GM19240 (cell line): ENCODE results near the gene ACAA2.

Source experiments
- DNase-seq: peaks from one replicate; pipeline ENCODE4 v3.0.0; 2011; ENCODE audit warnings: low spot score; ENCODE audit not compliant: insufficient read length

ACAA2 gene

DNA sequence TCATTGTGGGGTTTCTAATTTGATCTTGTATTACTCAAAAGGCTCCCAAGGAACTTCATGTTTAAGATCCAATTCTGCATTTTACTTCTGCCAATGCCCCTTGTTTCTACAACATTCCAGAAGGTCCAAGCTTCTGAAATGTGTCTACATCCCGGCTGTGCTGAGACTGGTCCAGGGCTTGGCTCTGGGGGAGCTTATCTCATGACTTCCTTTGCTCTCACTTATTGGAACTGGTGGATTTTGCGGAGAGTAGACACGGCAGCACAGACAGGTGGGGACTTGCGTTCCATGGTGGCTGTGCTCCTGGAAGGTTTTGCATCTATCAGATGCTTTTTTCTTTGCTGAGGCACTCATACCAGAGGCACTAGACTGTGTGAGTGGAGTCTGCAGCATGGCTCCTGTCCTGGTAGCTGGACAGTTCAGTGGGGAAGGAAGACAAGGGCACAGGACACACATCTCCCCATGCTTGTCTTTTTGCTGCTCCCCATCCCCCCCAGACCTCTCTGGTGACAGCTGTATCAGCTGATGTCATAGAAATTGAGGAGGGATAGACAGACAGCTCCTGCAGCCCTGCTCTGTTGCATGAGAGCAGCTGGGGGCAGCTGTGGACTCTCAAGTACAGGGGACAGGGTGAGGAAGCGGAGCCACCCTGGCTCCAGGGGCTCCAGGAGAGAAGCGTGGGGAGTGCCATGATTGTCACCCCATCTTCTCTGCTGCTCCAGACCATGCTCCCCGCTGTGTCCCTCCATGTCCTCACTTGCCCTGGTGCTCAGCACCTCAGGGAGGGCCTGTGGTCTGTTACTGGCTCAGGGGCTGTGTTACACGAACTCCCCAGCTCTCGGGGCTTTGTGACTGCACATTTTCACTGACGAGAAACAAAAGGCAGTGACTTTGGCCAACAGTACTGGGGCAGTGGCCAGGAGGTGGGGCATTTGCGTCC lies 46.0 kb downstream of the ACAA2 start:
- no peak for DNase-seq

DNA sequence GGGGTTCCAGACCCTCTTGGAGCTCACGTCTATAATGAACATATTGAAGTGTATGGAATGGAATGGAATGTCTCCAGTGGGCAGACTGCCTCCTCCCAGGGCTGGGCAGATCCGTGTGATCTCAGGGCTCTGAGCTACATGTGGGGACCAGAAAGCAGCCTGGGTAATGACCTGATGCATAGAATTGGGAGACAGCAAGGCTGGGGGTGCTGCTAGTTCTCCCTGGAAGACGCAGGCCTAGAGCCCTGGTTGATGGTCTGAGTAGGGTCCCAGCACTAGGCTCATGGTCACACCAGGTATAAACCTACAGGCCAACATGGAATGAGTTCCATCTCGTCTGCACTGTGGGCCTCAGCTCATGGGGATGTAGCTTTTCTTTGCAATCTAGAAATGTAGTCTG lies 46.7 kb downstream of the ACAA2 start:
- DNase-seq: no peak

DNA sequence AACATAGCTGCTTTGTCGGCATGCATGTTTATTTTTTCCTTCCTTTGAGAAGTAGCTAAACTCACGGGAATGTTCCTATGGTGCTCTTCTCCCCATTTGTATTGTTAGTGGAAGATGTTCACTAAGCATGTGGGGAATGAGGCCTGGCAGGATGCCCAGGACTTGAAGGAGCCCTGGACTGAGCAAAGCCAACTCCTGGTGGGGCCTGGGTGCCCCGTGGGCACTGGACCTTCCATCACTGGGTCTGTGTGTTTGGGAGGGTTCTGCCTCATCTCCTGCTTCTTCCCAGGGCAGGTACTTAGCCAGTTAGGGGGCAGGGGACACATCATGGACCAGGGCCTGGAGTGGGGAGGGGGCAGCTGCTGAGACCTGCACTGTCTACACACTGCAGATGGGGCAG lies 49.3 kb downstream of the ACAA2 start:
- no peak for DNase-seq

DNA sequence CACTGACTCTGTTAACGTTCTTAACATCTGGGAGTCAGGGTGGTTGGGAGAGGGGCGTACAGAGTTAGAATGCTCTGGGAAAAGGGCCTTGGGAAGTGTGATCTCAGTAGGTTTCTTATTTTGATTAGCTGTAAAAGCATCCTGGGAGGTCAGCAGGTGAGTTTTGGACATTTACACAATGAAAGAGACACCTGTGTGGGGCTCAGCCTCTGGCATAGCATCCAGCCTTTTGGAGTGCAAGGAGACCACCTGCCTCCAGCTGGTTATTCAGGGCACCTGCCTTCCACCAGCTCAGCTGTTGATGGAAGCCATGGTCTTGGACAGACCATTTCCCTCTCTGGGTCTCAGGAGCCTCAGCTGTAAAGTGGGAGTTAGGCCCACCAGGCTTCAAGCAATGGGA lies 49.7 kb downstream of the ACAA2 start:
- no peak for DNase-seq

DNA sequence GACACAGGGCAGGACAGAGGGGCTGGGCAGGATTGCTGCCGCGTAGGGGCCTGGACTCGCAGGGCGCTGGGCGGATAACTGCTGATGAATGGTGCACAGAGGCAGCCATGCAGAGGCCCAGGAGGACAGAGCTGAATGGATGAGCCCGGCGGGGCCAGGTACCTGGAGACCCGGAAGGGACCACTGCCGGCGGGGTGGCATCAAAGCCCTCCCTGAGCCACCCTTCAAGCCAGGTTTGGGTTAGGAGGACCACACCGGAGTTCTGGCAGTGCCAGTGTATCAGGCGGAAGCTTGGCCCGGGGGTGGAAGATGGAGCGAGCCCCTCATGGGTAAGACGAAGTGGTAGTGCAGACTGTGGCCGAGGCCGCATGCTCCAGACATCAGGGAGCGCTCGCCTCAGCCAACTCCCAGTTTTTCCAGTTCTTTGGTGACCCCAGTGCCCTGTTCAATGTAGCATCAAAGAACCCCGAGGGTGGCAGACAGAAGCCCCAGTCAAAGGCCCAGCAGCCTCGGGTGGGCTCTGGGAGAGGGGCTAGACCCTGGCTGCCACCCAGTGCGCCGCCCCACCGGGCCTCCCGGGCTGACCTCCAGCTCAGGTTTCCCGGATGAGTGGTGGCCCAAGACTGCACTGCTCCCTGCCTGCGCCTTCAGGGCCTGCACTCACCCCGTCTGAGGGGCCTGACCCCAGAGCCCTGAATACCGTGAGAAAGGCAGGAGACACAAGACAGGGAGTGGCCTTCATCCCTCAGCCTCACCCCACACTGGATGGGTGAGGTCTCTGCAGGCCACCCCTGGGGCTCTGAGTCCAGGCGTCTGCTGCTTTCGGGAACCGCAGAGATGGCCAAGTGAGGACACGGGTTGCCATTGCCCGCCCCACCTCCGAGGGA lies 50.9 kb downstream of the ACAA2 start:
- no peak for DNase-seq

DNA sequence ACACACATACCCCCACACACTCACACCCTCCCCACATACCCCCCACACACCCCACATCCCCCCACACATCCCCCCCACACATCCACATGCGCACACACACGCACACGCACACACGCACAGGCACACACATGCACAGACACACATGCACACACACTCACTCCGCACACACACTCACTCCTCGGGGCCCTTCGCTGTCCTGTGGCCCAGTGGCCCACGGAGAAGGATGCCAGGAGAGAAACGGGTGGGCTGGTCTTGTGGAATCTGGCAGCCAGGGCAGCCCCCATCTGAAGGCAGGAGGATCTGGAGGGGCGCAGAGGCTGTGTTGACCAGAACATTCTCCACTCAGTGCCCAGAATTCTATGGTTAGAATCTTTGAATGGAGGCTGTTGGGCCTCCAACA lies 51.6 kb downstream of the ACAA2 start:
- DNase-seq: no peak

DNA sequence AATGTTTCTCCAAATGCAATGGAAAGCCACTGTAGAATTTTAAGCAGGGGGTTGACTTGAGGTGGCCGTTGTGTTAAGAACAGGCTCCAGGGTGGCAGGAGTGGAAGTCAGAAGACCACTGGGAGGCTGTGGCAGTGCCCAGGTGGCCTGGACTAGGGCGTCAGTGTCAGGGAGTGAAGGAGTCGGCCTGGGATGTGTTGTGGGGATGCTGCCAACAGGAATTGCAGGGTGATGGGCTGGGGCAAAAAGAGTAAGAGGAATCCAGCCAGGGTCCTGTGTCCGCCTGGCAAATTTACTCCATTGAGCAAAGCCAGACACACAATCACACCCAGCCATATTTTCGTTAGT lies 55.1 kb downstream of the ACAA2 start:
- no peak for DNase-seq

DNA sequence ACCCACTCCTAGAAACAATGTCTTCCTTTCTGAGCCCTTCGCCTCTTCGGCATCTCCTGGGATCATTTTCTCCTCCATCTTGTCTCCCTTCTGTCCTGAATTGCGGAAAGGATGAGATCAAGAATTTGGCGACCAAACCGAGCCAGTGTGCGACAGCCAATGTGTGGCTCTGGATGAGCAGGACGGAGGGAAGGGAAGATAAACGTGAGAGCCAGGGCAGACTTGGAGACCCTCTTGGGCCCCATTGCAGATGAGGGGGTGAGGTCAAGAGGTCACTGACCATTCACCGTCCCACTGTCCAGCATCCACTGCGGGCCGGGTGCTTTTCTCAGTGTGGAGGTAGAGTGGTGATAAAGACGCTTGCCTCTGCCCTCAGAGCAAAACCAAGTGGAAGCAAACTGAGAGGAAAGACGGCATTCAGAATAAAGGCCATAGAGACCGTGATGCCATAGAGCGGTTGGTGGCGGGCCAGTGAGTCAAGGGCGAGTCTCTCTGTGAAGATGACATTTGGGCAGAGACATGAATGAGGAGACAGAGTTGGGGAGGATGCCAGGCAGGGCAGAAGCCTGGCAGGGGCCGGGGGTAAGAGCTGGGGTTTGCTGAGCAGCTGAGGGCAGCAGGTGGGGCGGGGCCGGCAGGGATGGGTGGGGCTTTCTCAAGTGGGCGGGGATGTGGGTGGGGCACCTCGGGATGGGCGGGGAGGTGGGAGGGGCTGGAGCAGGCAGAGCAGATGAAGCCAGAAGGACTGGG lies 55.6 kb downstream of the ACAA2 start:
- DNase-seq: no peak

DNA sequence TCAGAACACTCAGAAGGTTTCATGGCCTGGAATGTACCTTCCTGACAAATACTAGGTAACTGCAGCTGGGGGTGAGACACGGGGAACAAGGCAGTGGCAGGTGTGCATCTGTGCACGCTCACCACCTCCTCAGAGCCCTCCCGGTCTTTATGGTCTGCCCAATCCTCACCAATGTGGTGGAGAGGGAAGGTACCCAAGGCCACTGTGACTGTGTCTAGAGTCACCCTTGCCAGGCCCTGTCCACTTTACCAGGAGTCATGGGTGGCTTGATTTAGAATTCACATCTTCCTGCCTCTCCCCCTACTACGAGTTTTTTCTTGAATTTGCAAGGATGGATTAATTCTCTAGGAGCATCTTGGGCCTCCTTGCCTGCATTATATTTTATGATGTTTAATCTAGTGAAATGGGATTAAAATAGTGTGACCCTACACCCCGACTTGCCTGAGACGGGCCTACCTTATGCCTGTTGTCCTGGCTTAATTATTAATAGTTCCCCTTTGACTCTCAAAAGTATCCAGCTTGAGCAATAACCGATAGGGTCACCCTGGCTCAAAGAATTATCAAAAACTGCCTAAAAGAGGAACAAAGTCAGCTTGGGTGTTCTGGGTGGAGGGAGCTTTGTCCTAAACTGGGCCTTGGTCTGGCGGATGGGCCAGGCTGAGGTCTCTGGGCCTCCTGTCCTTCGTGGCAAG lies 56.5 kb downstream of the ACAA2 start:
- no peak for DNase-seq

DNA sequence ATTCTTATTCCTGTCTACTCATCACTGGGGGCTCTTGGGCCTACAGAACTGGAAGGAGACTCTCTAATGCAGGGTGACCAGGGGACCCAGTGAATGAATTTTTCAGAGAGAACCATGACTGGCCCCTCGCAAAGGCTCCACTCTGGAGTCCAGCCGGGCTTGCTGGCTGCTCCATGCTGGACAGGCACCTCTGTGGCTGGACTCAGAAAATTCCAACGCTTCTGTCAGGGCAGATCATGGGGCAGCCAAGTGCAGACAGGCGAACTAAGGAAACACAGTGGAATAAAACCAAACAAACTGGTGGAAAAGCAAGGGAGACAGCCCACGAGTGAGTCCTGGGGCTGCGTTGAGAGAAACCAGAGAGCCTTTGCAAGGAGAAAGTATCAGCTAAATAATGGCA lies 57.2 kb downstream of the ACAA2 start:
- DNase-seq: no peak

DNA sequence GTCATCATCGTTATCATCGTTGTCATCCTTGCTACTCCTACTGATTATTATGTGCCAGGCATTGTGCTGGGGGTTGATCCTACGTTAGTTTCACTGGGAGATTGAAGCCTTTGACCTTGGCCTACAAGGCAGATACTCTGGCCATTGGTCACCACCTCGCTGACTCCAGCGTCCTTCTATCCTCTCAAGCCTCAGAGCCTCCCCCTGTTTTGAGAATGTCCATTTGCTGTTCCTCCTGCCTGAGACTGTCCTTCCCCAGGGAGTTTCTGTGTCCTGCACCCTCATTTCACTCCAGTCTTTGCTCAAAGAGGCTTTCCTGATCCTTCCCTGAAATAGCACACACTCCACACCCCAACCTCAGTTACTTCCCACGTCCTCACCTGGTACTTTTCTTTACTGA lies 57.8 kb downstream of the ACAA2 start:
- no peak for DNase-seq

DNA sequence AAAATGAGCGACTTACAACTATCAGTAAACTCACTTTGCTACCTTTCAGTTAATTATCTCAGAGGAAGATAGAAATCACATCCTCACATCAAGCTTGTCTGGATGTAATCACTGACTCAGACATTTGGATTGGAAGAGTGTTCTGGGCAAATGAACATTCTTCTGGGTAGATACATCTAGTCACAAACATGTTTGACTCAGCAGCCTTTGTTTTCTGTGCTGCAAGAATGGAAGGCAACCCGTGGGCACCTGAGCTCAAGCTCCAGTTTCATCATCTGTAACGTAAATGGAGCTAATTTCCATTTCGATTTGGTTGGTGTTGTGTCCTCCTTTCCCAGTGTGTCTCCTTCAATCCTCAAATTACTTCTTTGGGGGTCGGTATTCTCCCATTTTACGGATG lies 58.5 kb downstream of the ACAA2 start:
- no peak for DNase-seq

DNA sequence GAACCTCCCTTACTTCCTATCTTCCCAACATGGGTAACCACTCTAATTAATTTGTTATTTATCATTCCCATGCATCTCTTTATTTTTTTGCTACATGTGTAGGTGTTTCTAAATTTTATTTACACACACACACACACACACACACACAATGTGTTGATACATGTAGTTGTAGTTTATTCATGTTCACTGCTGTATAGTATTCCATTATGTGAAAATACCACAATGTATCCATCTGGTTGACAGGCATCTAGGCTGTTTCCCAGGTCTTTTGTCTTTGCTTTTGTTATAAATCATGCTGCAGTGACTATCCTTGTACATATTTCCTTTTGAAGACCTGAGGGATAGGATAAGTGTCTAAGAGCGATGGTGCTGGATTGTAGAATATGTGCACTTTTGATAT lies 59.7 kb downstream of the ACAA2 start:
- DNase-seq: no peak

DNA sequence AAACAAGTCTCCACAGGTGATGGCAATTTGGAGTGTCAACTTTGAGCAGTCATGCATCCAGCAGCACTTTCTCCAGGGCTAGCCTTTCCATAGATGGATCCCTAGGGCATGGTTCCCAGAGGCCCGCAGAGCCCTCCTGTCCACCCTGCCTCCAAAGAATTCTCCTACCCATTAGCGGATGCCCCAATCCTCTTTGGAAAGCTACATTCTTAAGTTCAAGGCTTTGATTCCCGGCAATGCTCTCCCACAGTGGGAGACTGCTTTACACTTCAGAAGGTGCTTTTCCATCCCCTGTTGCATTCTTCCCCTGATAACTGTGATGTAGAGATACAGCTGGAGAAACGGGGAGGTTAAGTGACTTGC lies 61.3 kb downstream of the ACAA2 start:
- DNase-seq: no peak

DNA sequence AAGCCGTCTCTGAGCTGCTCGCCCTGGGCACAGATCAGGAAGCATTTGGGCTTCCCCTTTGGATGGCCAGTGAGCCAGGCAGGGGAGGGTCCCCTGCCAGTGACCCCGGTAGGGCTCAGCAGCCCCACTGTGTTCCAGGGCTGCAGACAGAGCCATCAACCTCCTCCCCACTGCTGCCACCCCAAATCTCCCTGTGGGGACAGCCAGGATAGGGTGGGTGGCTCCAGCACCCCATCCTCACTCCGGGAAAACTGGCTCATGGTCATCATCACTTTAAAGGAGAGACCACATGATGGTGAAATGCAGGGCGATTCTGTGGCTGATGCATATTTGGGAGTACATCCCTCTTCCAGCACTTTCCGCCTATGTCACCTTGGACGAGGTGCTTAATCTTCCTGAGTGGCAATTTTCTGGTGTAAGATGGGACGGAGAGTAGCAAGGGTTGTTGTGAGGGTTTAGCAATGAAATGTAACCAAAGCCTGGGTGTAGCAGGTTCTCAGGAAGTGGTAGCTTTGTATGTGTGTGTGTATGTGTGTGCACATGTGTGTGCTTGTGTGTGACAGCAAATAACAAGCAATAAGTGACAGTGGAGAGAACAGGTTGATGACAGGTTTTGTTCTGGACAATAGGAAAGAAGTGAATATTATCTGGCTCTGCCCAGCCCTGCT lies 61.8 kb downstream of the ACAA2 start:
- no peak for DNase-seq

DNA sequence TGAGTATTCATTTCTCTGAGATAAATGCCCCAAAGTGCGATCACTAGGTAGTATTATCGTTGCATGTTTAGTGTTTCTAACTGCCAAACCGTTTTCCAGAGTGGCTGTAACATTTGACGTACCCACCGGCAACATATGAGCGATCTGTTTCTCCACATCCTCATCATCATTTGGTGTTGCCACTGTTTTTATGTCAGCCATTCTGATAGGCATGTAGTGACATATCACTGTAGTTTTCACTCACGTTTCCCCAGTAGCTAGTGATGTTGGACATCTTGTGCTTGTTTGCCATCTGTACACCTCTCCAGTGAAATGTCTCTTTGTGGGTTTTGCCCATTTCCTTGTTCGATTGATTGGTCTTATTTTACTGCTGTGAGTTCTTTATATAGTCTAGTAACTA lies 63.8 kb downstream of the ACAA2 start:
- no peak for DNase-seq

DNA sequence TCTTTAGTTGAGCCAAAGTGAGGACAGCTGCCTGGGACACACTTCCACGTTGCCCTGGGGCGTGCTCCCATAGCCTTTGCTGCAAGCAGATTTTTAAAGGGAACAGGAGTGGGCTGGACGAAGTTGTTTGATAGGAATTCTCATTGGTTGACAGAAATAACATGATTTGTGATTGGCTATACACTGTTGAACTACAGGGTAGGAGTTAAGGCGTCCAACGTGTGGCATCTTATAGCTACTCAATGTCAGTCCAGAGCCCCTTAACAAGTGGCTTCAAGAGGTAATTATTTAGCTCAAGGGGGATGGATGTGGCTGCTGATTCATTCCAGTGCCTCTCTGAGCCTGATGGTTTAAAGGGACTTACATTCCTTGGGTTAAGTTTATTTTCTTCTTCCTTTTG lies 65.5 kb downstream of the ACAA2 start:
- no peak for DNase-seq

DNA sequence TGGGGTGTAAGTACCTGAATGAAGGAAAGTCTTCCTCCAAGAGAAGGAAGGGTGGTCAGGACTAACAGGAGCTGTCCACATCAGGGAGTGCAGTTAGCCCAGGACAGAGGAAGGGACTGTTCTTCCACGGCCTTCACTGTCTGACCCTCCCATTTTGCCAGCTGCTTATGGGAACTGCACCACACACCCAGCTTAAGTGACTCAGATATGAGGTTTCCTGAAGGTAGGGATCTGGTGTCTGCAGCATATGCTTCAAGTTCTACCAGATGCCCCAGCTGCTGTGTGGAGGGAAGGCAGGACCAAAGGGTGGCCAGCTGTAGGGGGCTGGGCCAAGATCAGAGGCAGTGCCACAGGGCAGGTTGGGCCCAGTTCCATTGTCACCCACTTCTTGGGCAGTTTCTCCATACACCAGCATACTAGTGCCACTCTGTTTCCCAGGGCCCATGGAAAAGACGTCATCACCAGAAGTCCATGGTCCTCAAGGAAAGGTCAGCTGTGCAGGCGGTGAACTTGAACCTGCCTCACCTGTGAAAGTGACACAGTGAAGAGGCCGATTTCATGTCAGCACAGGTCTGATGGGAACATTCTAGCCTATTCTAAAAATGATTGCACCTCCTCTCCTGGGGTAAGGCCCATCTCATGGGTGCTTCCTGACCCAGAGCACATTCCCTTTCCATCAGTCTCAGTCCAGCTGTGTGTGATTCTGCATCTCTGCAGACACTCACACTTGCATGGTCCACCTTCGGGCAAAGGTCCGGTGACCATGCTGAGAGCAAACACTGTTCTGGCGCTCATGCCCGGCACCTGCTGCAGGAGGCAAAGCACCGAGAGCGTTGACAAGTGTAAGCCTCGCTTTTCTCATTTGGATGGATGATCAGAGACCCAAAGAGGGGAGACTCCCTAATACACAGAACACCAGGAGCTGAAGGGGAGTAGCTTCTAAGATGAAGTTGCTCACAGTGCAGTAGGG lies 68.0 kb downstream of the ACAA2 start:
- DNase-seq: no peak

DNA sequence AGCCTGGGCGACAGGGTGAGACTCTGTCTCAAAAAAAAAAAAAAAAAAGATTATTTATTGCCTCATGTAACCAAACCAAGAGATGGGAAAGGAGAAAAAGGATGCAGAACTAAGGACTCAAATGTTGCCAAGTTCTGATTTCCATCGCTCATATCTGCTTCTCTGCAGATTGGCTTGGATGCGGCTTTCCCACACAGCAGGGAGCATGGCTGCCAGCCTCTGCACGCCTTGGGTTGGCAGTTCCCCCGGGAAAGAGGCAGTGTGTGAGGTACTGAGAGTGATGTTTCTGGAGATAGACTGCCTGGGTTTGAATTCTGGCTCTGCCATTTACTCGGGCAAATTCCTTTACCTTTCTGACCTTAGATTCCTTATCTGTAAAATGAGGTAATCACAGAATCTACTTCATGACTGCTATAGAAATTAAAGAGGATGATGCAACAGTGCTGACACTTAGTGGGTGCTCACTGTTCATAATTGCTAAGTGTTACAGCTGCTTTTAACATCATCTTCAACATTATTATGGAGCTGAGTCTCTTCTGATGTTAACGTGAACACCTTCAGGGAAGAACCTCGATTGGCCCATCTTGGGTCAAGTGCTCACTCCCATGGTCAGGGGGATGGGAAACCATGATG lies 68.8 kb downstream of the ACAA2 start:
- no peak for DNase-seq
